Activated naive CD4-positive, alpha-beta T cell treated with anti-CD3 and anti-CD28 coated beads, Interleukin-2, amount 50 U/mL, for 16 hours (primary cell): ENCODE data around the gene SLC22A23.

Experiments
- DNase-seq: peaks from one replicate; pipeline ENCODE4 v3.0.0-alpha.2; 2020

Gene SLC22A23

GRCh38 chr6:3293271-3294155, 163.3 kb downstream of the SLC22A23 start:
- DNase-seq, result no peak

- no peak for DNase-seq
These were observed 164.2 kb downstream of the SLC22A23 start for GRCh38 chr6:3292431-3293197.

GRCh38 chr6:3291987-3292386, 164.9 kb downstream of the SLC22A23 start:
- DNase-seq, result no peak

- DNase-seq, result no peak
These were observed 165.5 kb downstream of the SLC22A23 start for GRCh38 chr6:3291346-3291745.

- no peak for DNase-seq
These were observed 166.0 kb downstream of the SLC22A23 start for GRCh38 chr6:3290931-3291211.

GRCh38 chr6:3290149-3290930, 166.5 kb downstream of the SLC22A23 start:
- no peak for DNase-seq

- no peak for DNase-seq
These were observed 167.2 kb downstream of the SLC22A23 start for GRCh38 chr6:3289664-3290055.

- DNase-seq, result no peak
These were observed 167.9 kb downstream of the SLC22A23 start for GRCh38 chr6:3288711-3289663.

- no peak for DNase-seq
These were observed 168.7 kb downstream of the SLC22A23 start for GRCh38 chr6:3287976-3288707.

- no peak for DNase-seq
These were observed 169.5 kb downstream of the SLC22A23 start for GRCh38 chr6:3287308-3287707.

- no peak for DNase-seq
These were observed 170.1 kb downstream of the SLC22A23 start for GRCh38 chr6:3286641-3287171.

GRCh38 chr6:3285732-3286131, 171.1 kb downstream of the SLC22A23 start:
- DNase-seq, result no peak

GRCh38 chr6:3285049-3285639, 171.7 kb downstream of the SLC22A23 start:
- DNase-seq, result no peak

- no peak for DNase-seq
These were observed 172.4 kb downstream of the SLC22A23 start for GRCh38 chr6:3284436-3284876.

- DNase-seq, result no peak
These were observed 173.0 kb downstream of the SLC22A23 start for GRCh38 chr6:3283641-3284435.

GRCh38 chr6:3283241-3283640, 173.6 kb downstream of the SLC22A23 start:
- no peak for DNase-seq

- DNase-seq, result no peak
These were observed 174.2 kb downstream of the SLC22A23 start for GRCh38 chr6:3282476-3283236.

- DNase-seq, result no peak
These were observed 175.0 kb downstream of the SLC22A23 start for GRCh38 chr6:3281631-3282475.
